Jurkat, Clone E6-1 (cell line): ENCODE data around the gene PRDM16.

ENCODE experiments used
- DNase-seq: peaks from one replicate; pipeline ENCODE4 v3.0.0-alpha.2; 2011; ENCODE audit warnings: low read depth, low spot score
- H3K4me3 ChIP-seq: 2 replicates; pipeline ENCODE4 v1.5.1; 2011; ENCODE audit warnings: mild to moderate bottlenecking, low read length, control low read depth, moderate library complexity

Gene PRDM16

GRCh38 chr1:3455670-3456448 is 386.9 kb downstream of the PRDM16 start:
- no peak overlapping the region for H3K4me3 ChIP-seq
- DNase-seq = no peak

- H3K4me3 ChIP-seq = no peak overlapping the region
- DNase-seq = no peak
Measured at GRCh38 chr1:3456449-3456963, 387.5 kb downstream of the PRDM16 start.

- no peak overlapping the region for H3K4me3 ChIP-seq
- DNase-seq = no peak
Measured at GRCh38 chr1:3456964-3457909, 388.2 kb downstream of the PRDM16 start.

DNA sequence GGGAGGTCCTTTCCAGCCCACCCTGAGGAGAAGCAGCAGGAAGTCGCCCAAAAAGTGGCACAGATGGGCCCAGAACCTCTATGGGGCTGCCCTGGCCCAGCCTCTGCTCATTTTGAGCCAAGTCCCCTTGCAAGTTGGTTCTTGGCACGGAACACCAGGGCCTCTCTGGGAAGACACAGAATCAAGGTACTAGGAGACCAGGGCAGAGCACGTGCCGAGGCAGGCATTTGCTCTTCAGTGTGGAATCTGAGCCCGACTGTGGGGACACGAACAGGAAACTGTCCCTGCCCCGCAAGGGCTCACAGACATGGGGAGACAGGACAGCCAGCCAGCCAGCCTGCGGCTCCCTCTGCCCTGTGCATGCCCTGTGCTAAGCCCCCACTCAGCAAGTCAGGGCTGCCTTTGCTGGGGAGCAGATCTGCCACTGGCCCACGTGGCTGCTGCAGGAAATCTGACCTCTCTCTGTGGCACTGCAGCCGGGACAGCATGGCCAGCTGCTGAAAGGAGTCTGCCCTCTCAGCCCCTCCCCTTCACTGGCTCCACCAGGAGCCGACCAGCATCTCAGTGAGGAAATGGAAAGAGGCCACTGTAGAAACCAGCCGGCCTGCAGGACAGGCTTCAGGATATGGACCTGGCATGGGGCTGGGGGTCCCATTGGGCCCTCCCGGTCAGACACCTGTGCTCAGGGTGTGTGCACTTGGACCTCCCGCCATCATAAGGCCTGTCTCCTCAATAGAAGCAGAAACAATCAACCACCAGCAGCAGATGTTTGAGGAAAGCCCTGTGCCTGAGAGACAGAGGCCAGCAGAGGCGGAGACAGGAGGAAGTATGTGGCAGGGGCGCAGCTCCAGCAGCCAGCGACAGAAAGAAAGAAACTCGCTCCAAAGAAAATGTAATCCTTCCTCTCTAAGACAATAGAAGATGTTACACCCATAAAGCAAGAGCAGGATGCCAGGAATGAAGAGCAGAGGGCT is 389.2 kb downstream of the PRDM16 start:
- H3K4me3 ChIP-seq = no peak overlapping the region
- no peak for DNase-seq

- no peak for DNase-seq
- no peak overlapping the region for H3K4me3 ChIP-seq
Measured at GRCh38 chr1:3459051-3459908, 390.3 kb downstream of the PRDM16 start.

DNA sequence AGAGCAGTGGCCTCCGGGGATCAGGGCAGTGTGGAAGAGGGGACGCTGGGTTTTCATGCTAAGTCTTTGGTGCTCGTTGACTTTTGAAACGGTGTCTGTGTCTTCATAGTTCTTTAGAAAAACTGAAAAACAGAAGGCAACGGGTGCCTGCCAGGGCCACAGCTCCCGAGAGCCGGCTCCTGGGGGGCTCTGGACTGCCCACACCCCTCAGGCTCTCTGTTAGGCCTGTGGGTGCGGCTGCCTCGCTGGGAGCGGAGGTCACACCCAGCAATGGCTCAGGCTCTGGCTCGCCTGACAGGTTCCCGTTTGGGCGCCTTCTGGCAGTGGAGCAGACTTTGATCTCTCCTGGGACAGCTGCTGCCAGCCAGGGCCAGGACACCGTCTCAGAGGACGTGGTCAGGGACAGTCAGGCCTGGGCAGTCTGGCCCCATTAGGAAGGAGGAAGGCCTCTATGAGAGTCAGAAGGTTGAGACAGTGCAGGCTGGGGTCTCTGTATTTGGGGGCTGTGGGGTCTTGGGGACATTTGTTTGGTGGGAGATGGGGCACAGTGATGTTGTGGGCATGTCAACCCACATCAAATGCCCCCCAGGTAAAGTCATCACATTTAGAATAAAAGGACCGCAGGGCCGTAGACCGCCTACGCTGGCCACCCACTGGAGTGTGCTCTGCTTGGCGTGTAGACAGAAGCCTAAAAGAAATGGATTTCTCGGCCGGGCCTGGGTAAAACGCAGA is 391.1 kb downstream of the PRDM16 start:
- DNase-seq = no peak
- no peak overlapping the region for H3K4me3 ChIP-seq

DNA sequence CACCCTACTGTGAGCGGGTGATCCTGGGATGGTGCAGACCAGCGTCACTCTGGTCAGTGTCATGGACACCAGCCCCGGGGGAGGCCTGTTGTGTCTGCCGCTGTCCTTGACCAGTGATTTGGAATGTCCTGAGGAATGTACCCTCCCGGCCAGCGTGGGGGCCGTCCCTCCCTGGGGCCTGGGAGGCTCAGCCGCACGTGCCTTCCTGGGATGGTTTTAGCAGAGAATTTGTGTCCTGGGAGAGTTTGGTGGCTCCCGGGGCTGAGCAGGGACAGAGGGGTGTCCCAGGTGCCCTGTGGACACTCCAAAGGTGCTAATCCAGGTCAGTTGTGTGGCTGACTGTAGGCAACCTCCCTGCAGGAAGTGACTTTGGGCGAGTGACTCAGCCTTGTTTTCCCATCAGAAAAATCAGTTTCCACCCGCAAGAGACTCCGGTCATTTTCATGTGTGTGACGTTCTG is 391.7 kb downstream of the PRDM16 start:
- H3K4me3 ChIP-seq = no peak overlapping the region
- no peak for DNase-seq

DNA sequence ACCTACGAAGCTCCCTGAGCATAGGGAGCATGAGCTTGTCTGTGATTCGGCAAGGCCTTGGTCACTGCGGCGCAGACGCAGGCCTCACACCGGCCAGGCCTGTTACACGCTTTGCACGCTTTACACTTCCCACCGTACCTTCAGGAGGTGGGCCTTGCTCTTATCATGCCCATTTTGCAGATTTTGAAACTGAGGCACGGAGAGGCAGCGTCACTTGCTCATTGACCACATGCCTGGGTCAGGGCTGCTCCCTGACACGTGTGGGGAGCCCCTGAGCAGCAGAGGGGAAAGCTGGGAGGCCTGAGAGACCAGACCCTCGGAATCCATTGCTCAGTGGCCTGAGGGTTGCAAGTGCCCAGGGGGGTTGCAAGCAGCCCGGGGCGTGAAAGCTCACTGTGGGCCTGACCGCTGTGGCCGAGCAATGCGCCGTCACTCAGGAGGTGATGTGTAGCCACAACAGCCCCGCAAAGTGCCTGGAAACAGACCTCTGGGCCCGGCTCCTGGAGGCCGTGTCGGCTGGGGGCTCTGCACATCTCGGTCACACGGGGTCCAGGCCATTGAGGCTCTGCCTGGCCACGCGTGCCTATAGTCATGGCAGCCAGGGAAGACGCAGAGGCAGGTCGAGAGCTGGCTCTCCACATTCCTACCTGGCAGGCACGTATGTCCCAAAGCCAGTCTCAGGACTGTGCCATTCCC is 392.4 kb downstream of the PRDM16 start:
- no peak for DNase-seq

GRCh38 chr1:3461934-3462275 is 392.9 kb downstream of the PRDM16 start:
- DNase-seq = no peak
- no peak overlapping the region for H3K4me3 ChIP-seq

More for the DNA sequence above, 392.4 kb downstream of the PRDM16 start:
- H3K4me3 ChIP-seq = no peak overlapping the region

- no peak overlapping the region for H3K4me3 ChIP-seq
- DNase-seq = no peak
Measured at GRCh38 chr1:3462356-3463012, 393.5 kb downstream of the PRDM16 start.

DNA sequence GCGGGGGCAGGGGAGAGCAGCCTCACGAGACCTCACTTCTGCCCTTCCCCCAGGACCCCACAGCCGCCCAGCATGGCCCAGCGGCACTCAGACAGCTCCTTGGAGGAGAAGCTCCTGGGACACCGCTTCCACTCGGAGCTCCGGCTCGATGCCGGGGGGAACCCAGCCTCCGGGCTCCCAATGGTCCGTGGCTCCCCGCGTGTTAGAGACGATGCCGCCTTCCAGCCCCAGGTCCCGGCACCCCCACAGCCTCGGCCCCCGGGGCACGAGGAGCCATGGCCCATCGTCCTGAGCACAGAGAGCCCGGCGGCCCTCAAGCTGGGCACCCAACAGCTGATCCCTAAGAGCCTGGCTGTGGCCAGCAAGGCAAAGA is 394.0 kb downstream of the PRDM16 start:
- no peak overlapping the region for H3K4me3 ChIP-seq
- DNase-seq = no peak

- no peak overlapping the region for H3K4me3 ChIP-seq
- no peak for DNase-seq
Measured at GRCh38 chr1:3463408-3463863, 394.4 kb downstream of the PRDM16 start.

DNA sequence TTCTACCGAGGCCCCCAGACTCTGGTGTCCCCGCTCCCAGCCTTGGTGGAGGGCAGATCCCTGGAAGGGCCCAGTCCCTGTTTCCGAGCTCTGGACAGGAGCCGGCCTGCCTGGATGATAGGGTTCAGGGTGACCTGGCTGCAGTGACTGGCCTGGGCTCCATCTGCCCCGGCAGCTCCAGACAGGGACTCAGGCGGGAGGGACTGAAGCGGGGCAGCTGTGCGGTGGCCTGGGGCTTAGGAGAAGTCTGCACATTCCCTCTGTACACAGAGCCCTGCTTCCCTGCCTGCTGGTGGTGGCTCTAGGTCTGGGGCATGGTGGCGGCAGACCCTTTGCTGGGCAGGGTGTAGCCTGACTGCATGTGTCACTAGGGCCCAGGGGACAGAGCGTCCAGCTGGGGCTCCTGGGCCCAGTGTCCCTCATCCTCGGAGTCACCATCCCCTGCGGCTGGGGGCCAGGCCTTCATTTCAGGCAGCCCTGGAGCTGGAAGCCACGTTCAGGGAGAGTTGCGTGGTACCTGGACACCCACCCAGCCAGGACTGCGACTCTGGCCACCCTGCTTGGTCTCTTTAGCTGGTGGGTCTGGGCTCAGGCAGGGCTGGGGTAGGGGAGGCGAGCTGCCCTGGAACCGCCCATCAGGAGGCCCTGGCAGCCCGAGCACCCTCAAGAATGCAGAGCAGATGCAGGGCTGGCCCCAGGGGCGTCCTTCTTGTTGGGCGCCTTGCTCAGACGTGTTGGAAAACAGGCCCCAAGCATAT is 395.1 kb downstream of the PRDM16 start:
- no peak for DNase-seq
- no peak overlapping the region for H3K4me3 ChIP-seq

DNA sequence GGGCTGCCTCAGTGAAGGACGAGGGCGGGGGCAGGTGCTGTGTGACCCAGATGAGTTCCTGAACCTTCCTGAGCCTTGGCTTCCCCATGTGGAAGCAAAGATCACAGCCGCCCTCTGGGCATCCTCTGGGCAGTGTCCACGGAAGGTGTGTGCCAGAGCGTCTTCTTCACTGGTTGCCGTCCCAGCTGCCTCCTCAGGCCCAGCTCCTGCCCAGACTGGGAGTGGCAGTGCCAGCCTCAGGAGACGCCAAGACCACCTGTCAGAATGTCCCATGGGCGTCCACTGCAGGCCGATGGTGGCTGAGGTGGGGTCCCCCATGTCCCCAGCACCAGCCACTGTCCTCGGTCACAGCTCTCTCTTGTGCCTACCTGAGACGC is 395.6 kb downstream of the PRDM16 start:
- no peak overlapping the region for H3K4me3 ChIP-seq
- no peak for DNase-seq

GRCh38 chr1:3465091-3465934 is 396.3 kb downstream of the PRDM16 start:
- DNase-seq = no peak
- no peak overlapping the region for H3K4me3 ChIP-seq
